Measurements from ENCODE around the gene USP12.

GRCh38 chr13:27086599-27087265, 84.9 kb downstream of the USP12 start:
- TF ChIP-seq POLR2A (IDR thresholded peaks at IDR 0.05) (no peak), CTCF (IDR thresholded peaks at IDR 0.05) (no peak)

Measured in Peyer's patch (tissue), 4 donors.